ENCODE data around the gene R3HDM2.

DNA sequence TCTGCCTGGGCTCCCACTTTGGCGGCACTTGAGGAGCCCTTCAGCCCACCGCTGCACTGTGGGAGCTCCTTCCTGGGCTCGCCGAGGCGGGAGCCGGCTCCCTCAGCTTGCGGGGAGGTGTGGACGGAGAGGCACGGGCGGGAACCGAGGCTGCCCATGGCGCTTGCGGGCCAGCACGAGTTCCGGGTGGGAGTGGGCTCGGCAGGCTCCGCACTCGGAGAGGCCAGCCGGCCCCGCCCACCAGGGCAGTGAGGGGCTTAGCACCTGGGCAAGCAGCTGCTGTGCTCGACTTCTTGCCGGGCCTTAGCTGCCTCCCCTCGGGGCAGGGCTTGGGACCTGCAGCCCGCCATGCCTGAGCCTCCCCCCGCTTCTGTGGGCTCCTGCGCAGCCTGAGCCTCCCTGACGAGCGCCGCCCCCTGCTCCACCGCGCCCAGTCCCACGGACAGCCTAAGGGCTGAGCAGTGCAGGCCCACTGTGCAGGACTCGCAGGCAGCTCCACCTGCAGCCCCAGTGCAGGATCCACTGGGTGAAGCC, 44.6 kb downstream of the R3HDM2 start:
- no peak for TF ChIP-seq EZH2 (IDR thresholded peaks at IDR 0.05; ENCODE audit: borderline replicate concordance, low read depth, low read length, severe bottlenecking)
- no peak for TF ChIP-seq CTCF (IDR thresholded peaks at IDR 0.05; ENCODE audit: borderline replicate concordance, extremely low read depth, low read length, poor library complexity, severe bottlenecking)
